ENCODE measurements around the gene RC3H2.
"Not testable (repeated sequence)": the region's sequence is repeated elsewhere in the genome, so short reads cannot be mapped to it uniquely, and the experiment has no call there.

RC3H2 gene

DNA sequence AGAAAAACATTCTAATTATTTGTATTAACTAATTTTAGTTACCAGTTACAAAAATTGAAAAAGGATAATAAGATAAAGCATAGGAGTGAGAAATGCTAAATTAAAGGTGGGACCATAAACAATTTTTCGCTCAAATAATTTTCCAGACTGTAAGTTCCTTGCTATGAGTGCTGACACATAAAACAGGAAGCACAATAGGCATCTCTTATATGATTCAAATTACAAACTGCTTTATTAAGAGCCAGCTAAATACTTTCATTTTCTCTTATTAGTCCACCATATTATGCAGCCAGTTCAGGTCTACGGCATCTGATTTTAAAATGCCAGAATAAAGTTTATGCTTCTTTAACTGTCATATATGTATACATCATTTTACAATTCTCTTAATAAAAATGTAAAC, 4.4 kb downstream of the RC3H2 start:
- no peaks in the 10 kb centered on the region for H3K9me3 Mint-ChIP-seq
- H3K27me3 Mint-ChIP-seq, result no peaks in the 10 kb centered on the region
- intact Hi-C loops (cut with micrococcal nuclease), result loop anchor here (5.0 kb wide), 1 partner anchor 92 kb away; no protein-coding TSS in a partner anchor
- peaks cover 40% of the 10 kb centered on the region for H3K36me3 Mint-ChIP-seq (ENCODE audit: low read depth)
- peaks cover 12% of the 10 kb centered on the region for H3K4me1 Mint-ChIP-seq (ENCODE audit: low read depth)
- no peak overlapping the region for H3K4me3 Mint-ChIP-seq
- no peak overlapping the region for H3K27ac Mint-ChIP-seq

GRCh38 chr9:122897969-122898368, 7.2 kb downstream of the RC3H2 start:
- no peak overlapping the region for H3K27ac Mint-ChIP-seq
- H3K4me1 Mint-ChIP-seq (ENCODE audit: low read depth), result peaks cover 5% of the 10 kb centered on the region
- H3K27me3 Mint-ChIP-seq, result no peaks in the 10 kb centered on the region

DNA sequence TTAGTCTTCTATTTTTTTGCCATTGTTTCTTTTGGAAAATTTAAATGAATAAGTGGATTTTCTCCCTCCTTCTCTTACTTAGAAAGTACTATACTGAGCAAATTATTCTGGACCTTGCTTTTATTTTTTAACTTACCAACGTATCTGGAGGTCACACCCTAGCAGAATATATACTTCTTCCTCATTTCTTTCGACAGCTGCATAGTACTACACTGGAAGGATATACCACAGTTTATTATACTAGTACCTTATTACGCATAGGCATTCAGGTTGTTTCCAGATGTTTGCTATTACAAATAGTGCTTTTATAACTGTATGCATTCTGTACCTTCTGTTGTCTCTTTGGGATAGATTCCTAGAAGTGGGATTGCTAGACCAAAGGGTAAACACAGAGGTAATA, 16.7 kb downstream of the RC3H2 start:
- Mint-ChIP-seq H3K4me3 (no peak overlapping the region), H3K4me1 (ENCODE audit: low read depth) (no peaks in the 10 kb centered on the region), H3K36me3 (ENCODE audit: low read depth) (peaks cover 84% of the 10 kb centered on the region), H3K27ac (no peak overlapping the region), H3K27me3 (no peaks in the 10 kb centered on the region), H3K9me3 (no peaks in the 10 kb centered on the region)
- intact Hi-C loops (cut with micrococcal nuclease), result loop anchor here (5.0 kb wide), 1 partner anchor 104 kb away; no protein-coding TSS in a partner anchor

More at GRCh38 chr9:122897969-122898368, 7.2 kb downstream of the RC3H2 start:
- H3K9me3 Mint-ChIP-seq, result no peaks in the 10 kb centered on the region
- intact Hi-C loops (cut with micrococcal nuclease), result no loop called here
- H3K4me3 Mint-ChIP-seq, result no peak overlapping the region
- H3K36me3 Mint-ChIP-seq (ENCODE audit: low read depth), result peaks cover 53% of the 10 kb centered on the region

GRCh38 chr9:122883125-122883524, 22.0 kb downstream of the RC3H2 start:
- Mint-ChIP-seq H3K9me3 (no peaks in the 10 kb centered on the region), H3K27me3 (no peaks in the 10 kb centered on the region), H3K36me3 (ENCODE audit: low read depth) (peaks cover 76% of the 10 kb centered on the region), H3K4me1 (ENCODE audit: low read depth) (no peaks in the 10 kb centered on the region), H3K4me3 (no peak overlapping the region), H3K27ac (no peak overlapping the region)
- intact Hi-C loops (cut with micrococcal nuclease), result no loop called here

DNA sequence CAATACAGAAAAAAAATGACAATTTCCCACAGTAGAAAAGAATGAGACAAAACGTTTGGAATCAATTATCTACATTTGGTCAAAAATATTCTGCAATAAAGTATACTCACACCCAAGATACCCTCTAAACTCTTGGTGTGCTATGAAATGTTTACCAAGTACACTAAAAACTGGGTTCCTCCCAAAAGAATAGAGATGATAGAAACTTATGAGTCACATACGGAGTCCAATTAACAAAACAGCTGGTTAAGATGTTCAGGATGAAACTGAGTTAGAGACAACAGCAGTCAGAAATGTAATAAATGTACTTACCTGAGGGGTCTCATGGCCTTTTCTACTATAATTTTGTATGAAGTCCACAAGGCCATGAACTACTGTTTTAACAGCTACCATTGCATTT, 25.7 kb downstream of the RC3H2 start:
- Mint-ChIP-seq H3K4me3 (no peak overlapping the region), H3K27ac (no peak overlapping the region), H3K4me1 (ENCODE audit: low read depth) (peaks cover 8% of the 10 kb centered on the region), H3K27me3 (no peaks in the 10 kb centered on the region), H3K9me3 (no peaks in the 10 kb centered on the region), H3K36me3 (ENCODE audit: low read depth) (peaks cover 83% of the 10 kb centered on the region)
- intact Hi-C loops (cut with micrococcal nuclease), result no loop called here

GRCh38 chr9:122875523-122875922, 29.6 kb downstream of the RC3H2 start:
- no peaks in the 10 kb centered on the region for H3K9me3 Mint-ChIP-seq
- no peaks in the 10 kb centered on the region for H3K27me3 Mint-ChIP-seq
- no peak overlapping the region for H3K27ac Mint-ChIP-seq
- no peak overlapping the region for H3K4me3 Mint-ChIP-seq
- H3K4me1 Mint-ChIP-seq (ENCODE audit: low read depth), result peaks cover 8% of the 10 kb centered on the region
- peaks cover 88% of the 10 kb centered on the region for H3K36me3 Mint-ChIP-seq (ENCODE audit: low read depth)
- intact Hi-C loops (cut with micrococcal nuclease), result no loop called here

DNA sequence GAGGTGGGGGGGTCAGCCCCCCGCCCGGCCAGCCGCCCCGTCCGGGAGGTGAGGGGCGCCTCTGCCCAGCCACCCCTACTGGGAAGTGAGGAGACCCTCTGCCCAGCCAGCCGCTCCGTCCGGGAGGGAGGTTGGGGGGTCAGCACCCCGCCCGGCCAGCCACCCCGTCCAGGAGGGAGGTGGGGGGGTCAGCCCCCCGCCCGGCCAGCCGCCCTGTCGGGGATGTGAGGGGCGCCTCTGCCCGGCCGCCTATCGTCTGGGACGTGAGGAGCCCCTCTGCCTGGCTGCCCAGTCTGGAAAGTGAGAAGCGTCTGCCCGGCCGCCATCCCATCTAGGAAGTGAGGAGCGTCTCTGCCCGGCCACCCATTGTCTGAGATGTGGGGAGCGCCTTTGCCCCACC, 37.9 kb downstream of the RC3H2 start:
- H3K27ac Mint-ChIP-seq; H3K4me3 Mint-ChIP-seq; H3K27me3 Mint-ChIP-seq; H3K9me3 Mint-ChIP-seq; H3K4me1 Mint-ChIP-seq (ENCODE audit: low read depth); intact Hi-C loops (cut with micrococcal nuclease): not testable (repeated sequence)
- H3K36me3 Mint-ChIP-seq (ENCODE audit: low read depth), result peaks cover 79% of the 10 kb centered on the region

GRCh38 chr9:122866079-122866478, 39.1 kb downstream of the RC3H2 start:
- Mint-ChIP-seq H3K27ac (no peak overlapping the region), H3K36me3 (ENCODE audit: low read depth) (peaks cover 73% of the 10 kb centered on the region), H3K4me1 (ENCODE audit: low read depth) (no peaks in the 10 kb centered on the region)

DNA sequence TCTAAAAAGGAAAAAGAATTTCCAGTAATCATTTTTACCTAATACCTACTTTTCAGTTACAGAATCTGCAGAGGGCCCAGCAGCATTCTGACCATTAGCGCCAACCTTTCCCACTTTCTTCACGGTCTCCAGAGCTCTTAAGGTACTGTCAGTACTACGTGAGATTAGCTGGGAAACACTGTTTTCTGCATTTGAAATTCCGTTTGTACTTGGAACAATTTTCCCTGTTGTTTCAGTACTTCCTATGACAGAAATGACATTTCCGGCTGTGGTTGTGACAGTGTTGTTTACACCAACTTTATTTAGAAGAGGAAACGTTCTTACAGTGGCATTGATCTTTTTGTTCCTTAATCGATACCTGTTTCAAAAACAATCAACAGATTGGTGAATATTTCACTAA, 39.9 kb downstream of the RC3H2 start:
- Mint-ChIP-seq H3K36me3 (ENCODE audit: low read depth) (peaks cover 73% of the 10 kb centered on the region), H3K27ac (no peak overlapping the region), H3K4me3 (no peak overlapping the region), H3K4me1 (ENCODE audit: low read depth) (no peaks in the 10 kb centered on the region), H3K9me3 (no peaks in the 10 kb centered on the region), H3K27me3 (no peaks in the 10 kb centered on the region)
- intact Hi-C loops (cut with micrococcal nuclease), result no loop called here

More at GRCh38 chr9:122866079-122866478, 39.1 kb downstream of the RC3H2 start:
- Mint-ChIP-seq H3K4me3 (no peak overlapping the region), H3K27me3 (no peaks in the 10 kb centered on the region), H3K9me3 (no peaks in the 10 kb centered on the region)
- intact Hi-C loops (cut with micrococcal nuclease), result no loop called here

GRCh38 chr9:122863407-122863806, 41.8 kb downstream of the RC3H2 start:
- H3K9me3 Mint-ChIP-seq, result no peaks in the 10 kb centered on the region
- intact Hi-C loops (cut with micrococcal nuclease), result no loop called here
- H3K27me3 Mint-ChIP-seq, result no peaks in the 10 kb centered on the region
- no peak overlapping the region for H3K27ac Mint-ChIP-seq
- no peak overlapping the region for H3K4me3 Mint-ChIP-seq
- no peaks in the 10 kb centered on the region for H3K4me1 Mint-ChIP-seq (ENCODE audit: low read depth)
- peaks cover 75% of the 10 kb centered on the region for H3K36me3 Mint-ChIP-seq (ENCODE audit: low read depth)

GRCh38 chr9:122860319-122861142, 44.6 kb downstream of the RC3H2 start:
- no peaks in the 10 kb centered on the region for H3K4me1 Mint-ChIP-seq (ENCODE audit: low read depth)
- no peak overlapping the region for H3K4me3 Mint-ChIP-seq
- H3K27ac Mint-ChIP-seq, result no peak overlapping the region
- H3K9me3 Mint-ChIP-seq, result no peaks in the 10 kb centered on the region
- H3K27me3 Mint-ChIP-seq, result no peaks in the 10 kb centered on the region
- intact Hi-C loops (cut with micrococcal nuclease), result no loop called here
- peaks cover 90% of the 10 kb centered on the region for H3K36me3 Mint-ChIP-seq (ENCODE audit: low read depth)

GRCh38 chr9:122857815-122858214, 47.3 kb downstream of the RC3H2 start:
- intact Hi-C loops (cut with micrococcal nuclease), result no loop called here
- Mint-ChIP-seq H3K4me3 (no peak overlapping the region), H3K36me3 (ENCODE audit: low read depth) (peaks cover 90% of the 10 kb centered on the region), H3K27ac (no peak overlapping the region), H3K4me1 (ENCODE audit: low read depth) (no peaks in the 10 kb centered on the region), H3K9me3 (no peaks in the 10 kb centered on the region), H3K27me3 (no peaks in the 10 kb centered on the region)

DNA sequence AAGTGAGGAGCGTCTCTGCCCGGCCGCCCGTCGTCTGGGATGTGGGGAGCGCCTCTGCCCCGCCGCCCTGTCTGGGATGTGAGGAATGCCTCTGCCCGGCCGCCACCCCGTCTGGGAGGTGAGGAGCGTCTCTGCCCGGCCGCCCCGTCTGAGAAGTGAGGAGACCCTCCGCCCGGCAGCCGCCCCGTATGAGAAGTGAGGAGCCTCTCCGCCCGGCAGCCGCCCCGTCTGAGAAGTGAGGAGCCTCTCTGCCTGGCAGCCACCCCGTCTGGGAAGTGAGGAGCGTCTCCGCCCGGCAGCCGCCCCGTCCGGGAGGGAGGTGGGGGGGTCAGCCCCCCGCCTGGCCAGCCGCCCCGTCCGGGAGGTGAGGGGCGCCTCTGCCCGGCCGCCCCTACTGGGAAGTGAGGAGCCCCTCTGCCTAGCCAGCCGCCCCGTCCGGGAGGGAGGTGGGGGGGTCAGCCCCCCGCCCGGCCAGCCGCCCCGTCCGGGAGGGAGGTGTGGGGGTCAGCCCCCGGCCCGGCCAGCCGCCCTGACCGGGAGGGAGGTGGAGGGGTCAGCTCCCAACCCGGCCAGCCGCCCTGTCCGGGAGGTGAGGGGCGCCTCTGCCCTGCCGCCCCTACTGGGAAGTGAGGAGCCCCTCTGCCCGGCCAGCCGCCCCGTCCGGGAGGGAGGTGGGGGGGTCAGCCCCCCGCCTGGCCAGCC, 52.9 kb downstream of the RC3H2 start:
- H3K4me3 Mint-ChIP-seq; H3K27ac Mint-ChIP-seq; H3K27me3 Mint-ChIP-seq; H3K9me3 Mint-ChIP-seq; H3K4me1 Mint-ChIP-seq (ENCODE audit: low read depth); intact Hi-C loops (cut with micrococcal nuclease): not testable (repeated sequence)
- H3K36me3 Mint-ChIP-seq (ENCODE audit: low read depth), result peaks cover 83% of the 10 kb centered on the region

- no peaks in the 10 kb centered on the region for H3K9me3 Mint-ChIP-seq
- intact Hi-C loops (cut with micrococcal nuclease), result no loop called here
- H3K4me1 Mint-ChIP-seq (ENCODE audit: low read depth), result no peaks in the 10 kb centered on the region
- no peaks in the 10 kb centered on the region for H3K27me3 Mint-ChIP-seq
- H3K4me3 Mint-ChIP-seq, result no peak overlapping the region
- no peak overlapping the region for H3K27ac Mint-ChIP-seq
- peaks cover 61% of the 10 kb centered on the region for H3K36me3 Mint-ChIP-seq (ENCODE audit: low read depth)
These were observed 56.8 kb downstream of the RC3H2 start for GRCh38 chr9:122848256-122848943.

Data from dendritic cell treated with granulocyte-macrophage colony-stimulating factor and Interleukin-4, amounts not matched to agents 40 ng/mL and 50 ng/mL, for 4 days (primary cell).